A549 treated with Hydrocortisone at 1 μM for 4 hours (cell line): ENCODE measurements around the gene TMEM44. TPM values are rescaled to one million over a fixed set of nuclear protein-coding genes. Genes with fewer than 3 reads are reported as not detected.

Experiments used
- total RNA-seq: library from RNA; stranded (reverse); fragments of 200-300 nt; extraction: Qiagen RNA extraction; gene quantifications from 5 replicates; pipeline ENCODE4 v1.2.3, GENCODE V29; 2022

The TMEM44 gene, protein sequence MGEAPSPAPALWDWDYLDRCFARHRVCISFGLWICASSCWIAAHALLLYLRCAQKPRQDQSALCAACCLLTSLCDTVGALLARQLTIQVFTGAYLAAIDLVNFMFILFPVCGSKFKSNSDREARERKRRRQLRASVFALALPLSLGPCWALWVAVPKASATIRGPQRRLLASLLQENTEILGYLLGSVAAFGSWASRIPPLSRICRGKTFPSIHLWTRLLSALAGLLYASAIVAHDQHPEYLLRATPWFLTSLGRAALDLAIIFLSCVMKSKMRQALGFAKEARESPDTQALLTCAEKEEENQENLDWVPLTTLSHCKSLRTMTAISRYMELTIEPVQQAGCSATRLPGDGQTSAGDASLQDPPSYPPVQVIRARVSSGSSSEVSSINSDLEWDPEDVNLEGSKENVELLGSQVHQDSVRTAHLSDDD
- 10.2 to 12.2 TPM (median 10.9 TPM) in 5 replicates for total RNA-seq

DNA sequence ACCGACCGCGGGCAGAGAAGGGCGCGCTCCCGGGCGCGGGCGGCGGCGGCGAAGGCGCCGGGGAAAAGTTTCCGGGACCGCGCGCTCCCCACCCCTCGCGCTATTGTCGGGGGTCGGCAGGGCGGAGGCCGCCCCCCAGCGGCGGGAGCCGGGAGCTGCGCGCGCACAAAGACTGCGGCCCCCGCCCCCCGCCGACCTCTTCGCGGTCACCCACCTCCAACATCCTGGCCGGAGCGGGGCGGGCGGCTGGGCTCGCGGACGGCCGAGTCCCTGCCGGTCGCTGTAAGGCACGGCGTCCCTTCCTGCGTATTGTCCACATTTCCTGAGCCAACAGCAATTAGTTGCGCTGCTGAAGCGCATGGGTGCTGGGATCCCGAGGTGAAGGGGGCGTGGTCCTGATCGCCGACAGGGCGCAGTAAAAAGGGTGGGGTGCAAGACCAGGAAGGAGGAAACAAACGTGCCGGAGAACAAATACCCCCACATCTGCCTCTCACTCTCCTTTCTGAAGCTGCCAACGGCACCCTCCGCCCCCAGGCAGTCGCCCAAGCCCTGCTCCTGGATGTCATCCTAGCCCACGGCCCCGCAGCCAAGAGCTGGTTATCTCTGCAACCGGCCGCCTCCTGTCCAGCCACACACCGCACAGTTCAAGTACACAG is at the start of gene TMEM44:
TMEM44 (minus strand) TSS at position 71 of the 656 bp plus-strand sequence. CDS start 204 bp downstream, outside the sequence.

GRCh38 chr3:194671900-194672808 is 38.9 kb upstream of the TMEM44 start, which contains the start of gene LSG1:
TSS of gene LSG1 (minus strand) at chr3:194672191. CDS start at chr3:194672162, 29 bp downstream.

Other genes with a start within 250 kb of the TMEM44 start
- not detected in 5 replicates for gene GP5, start 234.2 kb downstream of the TMEM44 start, total RNA-seq
- gene ATP13A3, start 146.4 kb downstream of the TMEM44 start, total RNA-seq = 21.7 to 41.0 TPM (median 29.2 TPM) in 5 replicates
- gene LSG1, start 38.8 kb upstream of the TMEM44 start, total RNA-seq = 28.3 to 37.6 TPM (median 29.9 TPM) in 5 replicates
- gene FAM43A, start 52.5 kb upstream of the TMEM44 start, total RNA-seq = 11.9 to 21.9 TPM (median 19.8 TPM) in 5 replicates